HG03097 (cell line): ENCODE measurements around the gene TMEM63A.
"Not testable (repeated sequence)": the region's sequence is repeated elsewhere in the genome, so short reads cannot be mapped to it uniquely, and the experiment has no call there.

Source experiments
- ATAC-seq: cut with Tn5 transposase; IDR thresholded peaks from one replicate; pipeline ENCODE4 v1.9.1; 2021; ENCODE audit not compliant: unreplicated experiment, low FRiP score

The TMEM63A gene

GRCh38 chr1:225808136-225808535 is 74.0 kb downstream of the TMEM63A start:
- ATAC-seq = no peak

GRCh38 chr1:225806736-225807135 is 75.4 kb downstream of the TMEM63A start:
- not testable (repeated sequence) for ATAC-seq

- no peak for ATAC-seq
These were observed 75.9 kb downstream of the TMEM63A start for GRCh38 chr1:225806249-225806648.

GRCh38 chr1:225801146-225801545 is 81.0 kb downstream of the TMEM63A start:
- ATAC-seq = not testable (repeated sequence)

GRCh38 chr1:225796097-225796496 is 86.1 kb downstream of the TMEM63A start:
- not testable (repeated sequence) for ATAC-seq
